Panc1 (cell line): Measurements from ENCODE around the gene XXYLT1. TPM values are rescaled to one million over a fixed set of nuclear protein-coding genes. Genes with fewer than 3 reads are reported as not detected.

ENCODE experiments used
- ATAC-seq: fragments of 200-7000 bp; cut with Tn5 transposase; 2 replicates; pipeline ENCODE4 v1.9.1; 2020; ENCODE audit warnings: mild to moderate bottlenecking, moderate library complexity
- BruUV-seq: library from RNA; stranded (reverse); fragments of 400-500 nt; replicated peaks from 2 replicates; lab custom pipeline; 2021; lab: Mats Ljungman, UMichigan
- CTCF ChIA-PET: fragments of 300-600 bp; sonication (Branson Sonifier 250); formaldehyde crosslinking; loops from one replicate; lab custom pipeline; 2022; ENCODE audit warnings: antibody characterized with exemption; lab: Charles Lee
- POLR2A ChIA-PET: fragments of 300-600 bp; sonication (Branson Sonifier 250); formaldehyde crosslinking; loops from one replicate; lab custom pipeline; 2022; ENCODE audit warnings: antibody characterized with exemption; lab: Charles Lee
- DNase-seq: peaks from one replicate; pipeline ENCODE4 v3.0.0-alpha.2; 2010; ENCODE audit warnings: low read depth, low spot score
- H3K27ac ChIP-seq: 2 replicates; pipeline ENCODE4 v1.5.1; 2011; ENCODE audit warnings: mild to moderate bottlenecking, low read length, inconsistent platforms
- H3K27me3 ChIP-seq: fragments of 200-500 bp; sonication (Bioruptor generic); 2 replicates; pipeline ENCODE4 v1.6.0; 2014; ENCODE audit warnings: low read length, inconsistent platforms; ENCODE audit not compliant: control insufficient read depth, insufficient read depth
- H3K36me3 ChIP-seq: fragments of 200-500 bp; sonication (Bioruptor generic); 2 replicates; pipeline ENCODE4 v1.5.1; 2014; ENCODE audit warnings: inconsistent platforms, mild to moderate bottlenecking, low read length, moderate library complexity; ENCODE audit not compliant: control insufficient read depth, insufficient read depth
- H3K4me1 ChIP-seq: 2 replicates; pipeline ENCODE4 v1.5.1; 2011; ENCODE audit warnings: inconsistent platforms, mild to moderate bottlenecking, low read length, moderate library complexity; ENCODE audit not compliant: control insufficient read depth, insufficient read depth
- H3K4me3 ChIP-seq, 2 experiments: 2 replicates each; pipeline ENCODE4 v1.5.1; 2011 to 2012; ENCODE audit warnings: low read depth in 2 of 2, low read length in 2 of 2, mild to moderate bottlenecking in 2 of 2, inconsistent platforms in 1 of 2, moderate library complexity in 1 of 2
- H3K9me3 ChIP-seq: fragments of 200-500 bp; sonication (Bioruptor generic); 2 replicates; pipeline ENCODE4 v1.5.1; 2014; ENCODE audit warnings: low read depth, mild to moderate bottlenecking, inconsistent platforms, low read length, moderate library complexity; ENCODE audit not compliant: control insufficient read depth, insufficient read depth
- CTCF ChIP-seq: fragments of 450-650 bp; IDR thresholded peaks from 2 replicates; pipeline ENCODE4 v1.5.1; 2017; ENCODE audit warnings: mild to moderate bottlenecking
- POLR2AphosphoS5 ChIP-seq: IDR thresholded peaks from 2 replicates; pipeline ENCODE4 v1.6.1; 2012; ENCODE audit warnings: mild to moderate bottlenecking, low read depth, low read length, moderate library complexity
- REST ChIP-seq, 2 experiments: IDR thresholded peaks; 2 replicates each; pipeline ENCODE4 v1.6.1; 2011 to 2012; ENCODE audit warnings: low read depth in 2 of 2, control low read depth in 1 of 2, low read length in 1 of 2, mild to moderate bottlenecking in 1 of 2, moderate library complexity in 1 of 2; ENCODE audit not compliant: insufficient read depth in 1 of 2
- SIN3A ChIP-seq: IDR thresholded peaks from 2 replicates; pipeline ENCODE4 v1.6.1; 2012; ENCODE audit warnings: low read depth, mild to moderate bottlenecking, low read length, moderate library complexity, borderline replicate concordance; ENCODE audit not compliant: insufficient read depth
- TCF7L2 ChIP-seq: IDR thresholded peaks from 2 replicates; pipeline ENCODE4 v1.6.1; 2011; ENCODE audit warnings: mild to moderate bottlenecking, low read depth, low read length, inconsistent platforms
- in situ Hi-C: cut with HindIII; loops from 2 replicates; pipeline ENCODE4 v1.10.0; 2016; ENCODE audit warnings: low sequenced_read_pairs, low pct_unique_long_range_greater_than_20kb
- intact Hi-C: fragments of 100-400 bp; cut with micrococcal nuclease; formaldehyde crosslinking; loops from one replicate; pipeline ENCODE4 v1.10.0; 2022; ENCODE audit not compliant: unreplicated experiment
- total RNA-seq: library from RNA; stranded (reverse); gene quantifications from one replicate; pipeline ENCODE4 v1.2.1, GENCODE V29; 2021; ENCODE audit not compliant: unreplicated experiment

The XXYLT1 gene
- total RNA-seq, 1 experiment from 2014 or later, result 26.0 TPM

GRCh38 chr3:195198426-195199346, 72.3 kb downstream of the XXYLT1 start:
- no peak for ATAC-seq
- in situ Hi-C loops, result no loop called here
- no peak for DNase-seq
- BruUV-seq, result no TSS peak
- peak overlapping the region; percentile 53; the same call in 1 of the 2 replicates for H3K27ac ChIP-seq
- CTCF ChIA-PET, result no interaction called here
- H3K4me3 ChIP-seq, result no peak overlapping the region
- no peaks in the 10 kb centered on the region for H3K9me3 ChIP-seq
- TF ChIP-seq POLR2AphosphoS5 (no peak), CTCF (no peak), SIN3A (no peak), REST (IDR thresholded peaks at IDR 0.05; ENCODE audit: insufficient read depth in 1 of 2, low read depth in 2 of 2, low read length in 1 of 2) (no peak), TCF7L2 (no peak)
- peaks cover 34% of the 10 kb centered on the region for H3K4me1 ChIP-seq
- intact Hi-C loops, result no loop called here
- POLR2A ChIA-PET, result no interaction called here
- H3K27me3 ChIP-seq, result no peaks in the 10 kb centered on the region
- no peaks in the 10 kb centered on the region for H3K36me3 ChIP-seq

GRCh38 chr3:195197765-195198425, 73.1 kb downstream of the XXYLT1 start:
- no peak for TF ChIP-seq REST (IDR thresholded peaks at IDR 0.05; ENCODE audit: insufficient read depth in 1 of 2, low read depth in 2 of 2, low read length in 1 of 2)
- TF ChIP-seq CTCF, result no peak
- no peak for TF ChIP-seq POLR2AphosphoS5
- no peak for TF ChIP-seq TCF7L2
- TF ChIP-seq SIN3A, result no peak
- intact Hi-C loops, result no loop called here
- POLR2A ChIA-PET, result no interaction called here
- DNase-seq (no peak), ATAC-seq (no peak)
- in situ Hi-C loops, result no loop called here
- Histone ChIP-seq H3K4me3 (no peak overlapping the region), H3K36me3 (no peaks in the 10 kb centered on the region), H3K9me3 (no peaks in the 10 kb centered on the region), H3K27me3 (no peaks in the 10 kb centered on the region), H3K27ac (peak overlapping the region; percentile 53), H3K4me1 (peaks cover 34% of the 10 kb centered on the region)
- no TSS peak for BruUV-seq
- CTCF ChIA-PET, result interaction anchor here (0.6 kb wide), 1 partner anchor 567 kb away, joined by 3 read pairs; no protein-coding TSS in a partner anchor
